NCI-H128 (cell line): ENCODE results near the gene MSRB2.
A peak's percentile ranks its signal among the peaks of the same experiment; 100 is the strongest.

Experiments used
- DNase-seq: peaks from one replicate; lab custom pipeline; 2025; ENCODE audit not compliant: unreplicated experiment; lab: John Stamatoyannopoulos, UW

MSRB2 gene

GRCh38 chr10:23111517-23112286, 16.3 kb downstream of the MSRB2 start:
- no peak for DNase-seq

- DNase-seq, result no peak
Measured at GRCh38 chr10:23114228-23114850, 19.0 kb downstream of the MSRB2 start.

- no peak for DNase-seq
Measured at GRCh38 chr10:23116486-23117205, 21.3 kb downstream of the MSRB2 start.

- no peak for DNase-seq
Measured at GRCh38 chr10:23120001-23120934, 24.9 kb downstream of the MSRB2 start.

- DNase-seq, result no peak
Measured at GRCh38 chr10:23121135-23121534, 25.8 kb downstream of the MSRB2 start.

GRCh38 chr10:23136462-23136861, 41.1 kb downstream of the MSRB2 start:
- no peak for DNase-seq

- no peak for DNase-seq
Measured at GRCh38 chr10:23139677-23140076, 44.3 kb downstream of the MSRB2 start.

GRCh38 chr10:23141995-23142394, 46.6 kb downstream of the MSRB2 start:
- DNase-seq, result no peak

- peak; percentile 9 for DNase-seq
Measured at GRCh38 chr10:23146258-23146657, 50.9 kb downstream of the MSRB2 start.

GRCh38 chr10:23147035-23147434, 51.7 kb downstream of the MSRB2 start:
- DNase-seq, result no peak

GRCh38 chr10:23148214-23148613, 52.8 kb downstream of the MSRB2 start:
- no peak for DNase-seq

GRCh38 chr10:23150091-23150490, 54.7 kb downstream of the MSRB2 start:
- DNase-seq, result no peak

- DNase-seq, result no peak
Measured at GRCh38 chr10:23150610-23151009, 55.2 kb downstream of the MSRB2 start.

GRCh38 chr10:23151071-23151470, 55.7 kb downstream of the MSRB2 start:
- no peak for DNase-seq

- DNase-seq, result no peak
Measured at GRCh38 chr10:23155169-23155568, 59.8 kb downstream of the MSRB2 start.

- no peak for DNase-seq
Measured at GRCh38 chr10:23156447-23157150, 61.2 kb downstream of the MSRB2 start.

- DNase-seq, result no peak
Measured at GRCh38 chr10:23157239-23157681, 61.9 kb downstream of the MSRB2 start.

- no peak for DNase-seq
Measured at GRCh38 chr10:23157691-23158369, 62.5 kb downstream of the MSRB2 start.

- peak; percentile 32 for DNase-seq
Measured at GRCh38 chr10:23158370-23158769, 63.0 kb downstream of the MSRB2 start.
